Right lung (tissue), 5 donors: Measurements from ENCODE around the gene ZG16. TPM values are rescaled to one million over a fixed set of nuclear protein-coding genes. Genes with fewer than 3 reads are reported as not detected.

ENCODE experiments used
- DNase-seq, 2 donors: peaks; one replicate each; pipeline ENCODE4 v3.0.0-alpha.2; 2013
- polyA plus RNA-seq, 5 donors: library from polyadenylated mRNA; unstranded; fragments of 120-200 nt; gene quantifications; one replicate each; pipeline versions ENCODE4 v1.2.1 to v1.2.3, GENCODE V29; 2013; ENCODE audit warnings: inconsistent platforms in 1 of 5, low replicate concordance in 1 of 5; ENCODE audit not compliant: insufficient read length in 5 of 5, insufficient read depth in 1 of 5

ZG16 gene
- polyA plus RNA-seq, 5 donors, result 0.04 to 0.18 (median 0.12) TPM; not detected in 1

- no peak for DNase-seq
Measured at GRCh38 chr16:29820730-29821642, 42.9 kb downstream of the ZG16 start.

GRCh38 chr16:29821643-29822115, 43.6 kb downstream of the ZG16 start:
- DNase-seq, result no peak

- DNase-seq, result no peak
Measured at GRCh38 chr16:29824589-29825144, 46.6 kb downstream of the ZG16 start.

GRCh38 chr16:29825145-29826044, 47.3 kb downstream of the ZG16 start:
- no peak for DNase-seq

GRCh38 chr16:29826342-29826695, 48.3 kb downstream of the ZG16 start:
- no peak for DNase-seq

GRCh38 chr16:29830774-29831173, 52.7 kb downstream of the ZG16 start:
- DNase-seq, result no peak

- DNase-seq, result no peak
Measured at GRCh38 chr16:29831490-29831889, 53.4 kb downstream of the ZG16 start.

Other genes starting within 250 kb of the ZG16 start
- 1 to 10 TPM; 1.9 to 2.9 (median 2.3) TPM for gene SPN, start 115.0 kb upstream of the ZG16 start, polyA plus RNA-seq
- 10 to 100 TPM; 41.9 to 70.9 (median 51.6) TPM for gene QPRT, start 99.1 kb upstream of the ZG16 start, polyA plus RNA-seq
- under 1 TPM; 0.43 to 0.78 (median 0.62) TPM for gene C16orf54, start 32.3 kb upstream of the ZG16 start, polyA plus RNA-seq
- gene KIF22, start 12.5 kb downstream of the ZG16 start, polyA plus RNA-seq, result 10 to 100 TPM; 51.0 to 84.4 (median 73.4) TPM
- gene MAZ, start 28.3 kb downstream of the ZG16 start, polyA plus RNA-seq, result 100 to 1,000 TPM; 231 to 333 (median 262) TPM
- gene PRRT2, start 33.9 kb downstream of the ZG16 start, polyA plus RNA-seq, result 10 to 100 TPM; 10.4 to 16.1 (median 12.8) TPM
- 10 to 100 TPM; 26.4 to 46.3 (median 31.3) TPM for gene PAGR1, start 37.9 kb downstream of the ZG16 start, polyA plus RNA-seq
- gene MVP, start 42.2 kb downstream of the ZG16 start, polyA plus RNA-seq, result 10 to 100 TPM in 4 of 5 donors, 1 to 10 TPM in 1; 9.6 to 23.1 (median 14.0) TPM
- 10 to 100 TPM; 62.4 to 94.6 (median 84.3) TPM for gene CDIPT, start 85.0 kb downstream of the ZG16 start, polyA plus RNA-seq
- gene SEZ6L2, start 121.3 kb downstream of the ZG16 start, polyA plus RNA-seq, result 1 to 10 TPM; 4.1 to 7.8 (median 5.2) TPM
- under 1 TPM; 0.41 to 0.94 (median 0.63) TPM for gene ASPHD1, start 122.2 kb downstream of the ZG16 start, polyA plus RNA-seq
- 10 to 100 TPM; 13.8 to 22.9 (median 21.4) TPM for gene KCTD13, start 148.0 kb downstream of the ZG16 start, polyA plus RNA-seq
- gene TMEM219, start 183.8 kb downstream of the ZG16 start, polyA plus RNA-seq, result 100 to 1,000 TPM in 4 of 5 donors, 10 to 100 TPM in 1; 94.6 to 126 (median 108) TPM
- 10 to 100 TPM; 42.8 to 66.2 (median 54.0) TPM for gene TAOK2, start 195.6 kb downstream of the ZG16 start, polyA plus RNA-seq
- 10 to 100 TPM; 16.8 to 22.5 (median 19.8) TPM for gene HIRIP3, start 217.4 kb downstream of the ZG16 start, polyA plus RNA-seq
- 10 to 100 TPM; 45.5 to 70.9 (median 48.1) TPM for gene INO80E, start 218.0 kb downstream of the ZG16 start, polyA plus RNA-seq
- 1 to 10 TPM; 1.4 to 5.3 (median 3.8) TPM for gene DOC2A, start 232.8 kb downstream of the ZG16 start, polyA plus RNA-seq
- not detected for gene C16orf92, start 244.9 kb downstream of the ZG16 start, polyA plus RNA-seq